Ishikawa (cell line): ENCODE results near the gene AK9.

Experiments
- EGR1 ChIP-seq: IDR thresholded peaks from 2 replicates; pipeline ENCODE4 v1.6.1; 2012
- FOXM1 ChIP-seq: IDR thresholded peaks from 2 replicates; pipeline ENCODE4 v1.6.1; 2012; ENCODE audit warnings: low read depth, borderline replicate concordance
- TCF12 ChIP-seq: IDR thresholded peaks from 2 replicates; pipeline ENCODE4 v1.6.1; 2012; ENCODE audit warnings: low read depth
- TF ChIP-seq, protein P1 (sequence below): IDR thresholded peaks from 2 replicates; pipeline ENCODE4 v1.6.1; 2012

DNA sequence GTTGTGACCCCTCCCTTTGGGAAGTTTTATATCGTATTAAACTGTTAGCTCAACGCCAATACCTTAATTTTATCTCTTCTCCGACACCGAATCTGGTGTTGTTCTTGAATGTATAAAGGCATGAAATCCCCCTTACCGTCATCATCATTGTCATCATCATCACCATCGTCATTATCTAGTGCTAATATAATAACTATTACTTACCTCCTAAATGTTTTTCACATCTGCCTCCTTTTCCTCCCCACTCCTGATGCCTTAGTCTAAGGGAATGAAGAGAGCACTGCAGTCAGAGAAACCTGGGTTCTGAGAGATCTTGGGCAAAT lies 207.3 kb downstream of the AK9 start:
- no peak for TF ChIP-seq TCF12
- no peak for TF ChIP-seq EGR1
- no peak for TF ChIP-seq FOXM1
- TF ChIP-seq, protein P1, sequence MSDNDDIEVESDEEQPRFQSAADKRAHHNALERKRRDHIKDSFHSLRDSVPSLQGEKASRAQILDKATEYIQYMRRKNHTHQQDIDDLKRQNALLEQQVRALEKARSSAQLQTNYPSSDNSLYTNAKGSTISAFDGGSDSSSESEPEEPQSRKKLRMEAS, result no peak
